Measurements from ENCODE around the gene DDIT4L. TPM values are rescaled to one million over a fixed set of nuclear protein-coding genes. Genes with fewer than 3 reads are reported as not detected.
A peak's percentile ranks its signal among the peaks of the same experiment; 100 is the strongest.

Gene DDIT4L
- total and polyA plus RNA-seq, 2 experiments from 2014 or later = 2.3 to 3.7 TPM

- H3K9me2 ChIP-seq (ENCODE audit: insufficient read depth) = no peaks in the 10 kb centered on the region
- no peak overlapping the region for H3K9ac ChIP-seq
- no peak overlapping the region for H3K4me3 ChIP-seq
- H2AFZ ChIP-seq = no peak overlapping the region
- 44 to 57% methylated on average over 1 of the region's 1 CpG for whole genome bisulfite sequencing, 2 experiments (ENCODE audit: low coverage in 1 of 2, low lambda C conversion rate in 2 of 2, missing lambda C conversion rate in 2 of 2)
- no peaks in the 10 kb centered on the region for H4K20me1 ChIP-seq (ENCODE audit: insufficient read depth)
- no peak overlapping the region for H3K27ac ChIP-seq
- DNase-seq = no peak
- TF ChIP-seq EZH2phosphoT487 (IDR thresholded peaks at IDR 0.05; ENCODE audit: insufficient read depth, low read depth) = no peak
- TF ChIP-seq EZH2 (IDR thresholded peaks at IDR 0.05; ENCODE audit: insufficient read depth, poor library complexity, severe bottlenecking) = no peak
- peaks cover under 1% of the 10 kb centered on the region; the same call in 1 of the 2 replicates for H3K4me1 ChIP-seq (ENCODE audit: insufficient read depth)
- no peaks in the 10 kb centered on the region for H3F3A ChIP-seq (ENCODE audit: insufficient read depth)
- in situ Hi-C loops (cut with MboI) = no loop called here
- no peaks in the 10 kb centered on the region for H3K79me2 ChIP-seq (ENCODE audit: insufficient read depth)
- no peaks in the 10 kb centered on the region for H3K27me3 ChIP-seq (replicated peaks; ENCODE audit: insufficient read depth)
- no peak overlapping the region for H3K4me2 ChIP-seq (ENCODE audit: unreplicated experiment)
- no peaks in the 10 kb centered on the region for H3K36me3 ChIP-seq (ENCODE audit: low read depth)
- no peaks in the 10 kb centered on the region for H3K9me3 ChIP-seq (ENCODE audit: low read depth)
Observed at GRCh38 chr4:100177855-100178254, 12.4 kb downstream of the DDIT4L start.

GRCh38 chr4:100177126-100177525 is 13.1 kb downstream of the DDIT4L start:
- H3K27me3 ChIP-seq (replicated peaks; ENCODE audit: insufficient read depth) = no peaks in the 10 kb centered on the region
- no peak overlapping the region for H3K9ac ChIP-seq
- no peak overlapping the region for H2AFZ ChIP-seq
- no peak overlapping the region for H3K4me3 ChIP-seq
- H3K36me3 ChIP-seq (ENCODE audit: low read depth) = no peaks in the 10 kb centered on the region
- in situ Hi-C loops (cut with MboI) = no loop called here
- no peaks in the 10 kb centered on the region for H4K20me1 ChIP-seq (ENCODE audit: insufficient read depth)
- H3K27ac ChIP-seq = no peak overlapping the region
- H3K4me2 ChIP-seq (ENCODE audit: unreplicated experiment) = no peak overlapping the region
- H3K9me2 ChIP-seq (ENCODE audit: insufficient read depth) = no peaks in the 10 kb centered on the region
- H3K79me2 ChIP-seq (ENCODE audit: insufficient read depth) = no peaks in the 10 kb centered on the region
- H3K9me3 ChIP-seq (ENCODE audit: low read depth) = no peaks in the 10 kb centered on the region
- no peak for DNase-seq
- no peaks in the 10 kb centered on the region for H3K4me1 ChIP-seq (ENCODE audit: insufficient read depth)
- TF ChIP-seq EZH2 (IDR thresholded peaks at IDR 0.05; ENCODE audit: insufficient read depth, poor library complexity, severe bottlenecking) (no peak), EZH2phosphoT487 (IDR thresholded peaks at IDR 0.05; ENCODE audit: insufficient read depth, low read depth) (no peak)
- H3F3A ChIP-seq (ENCODE audit: insufficient read depth) = no peaks in the 10 kb centered on the region

- Histone ChIP-seq H3K9me3 (ENCODE audit: low read depth) (no peaks in the 10 kb centered on the region), H3K27ac (no peak overlapping the region), H3K79me2 (ENCODE audit: insufficient read depth) (no peaks in the 10 kb centered on the region), H3K4me3 (no peak overlapping the region), H3K9me2 (ENCODE audit: insufficient read depth) (no peaks in the 10 kb centered on the region), H3K4me2 (ENCODE audit: unreplicated experiment) (no peak overlapping the region), H2AFZ (no peak overlapping the region), H3K27me3 (replicated peaks; ENCODE audit: insufficient read depth) (no peaks in the 10 kb centered on the region), H3F3A (ENCODE audit: insufficient read depth) (no peaks in the 10 kb centered on the region), H3K36me3 (ENCODE audit: low read depth) (no peaks in the 10 kb centered on the region), H3K4me1 (ENCODE audit: insufficient read depth) (peaks cover 1% of the 10 kb centered on the region; the same call in 1 of the 2 replicates), H3K9ac (no peak overlapping the region), H4K20me1 (ENCODE audit: insufficient read depth) (no peaks in the 10 kb centered on the region)
- WGBS, 2 experiments (ENCODE audit: low coverage in 1 of 2, low lambda C conversion rate in 2 of 2, missing lambda C conversion rate in 2 of 2) = 93 to 94% methylated on average over 2 of the region's 2 CpGs
- DNase-seq = no peak
- in situ Hi-C loops (cut with MboI) = no loop called here
- TF ChIP-seq EZH2 (IDR thresholded peaks at IDR 0.05; ENCODE audit: insufficient read depth, poor library complexity, severe bottlenecking) = no peak
- no peak for TF ChIP-seq EZH2phosphoT487 (IDR thresholded peaks at IDR 0.05; ENCODE audit: insufficient read depth, low read depth)
Observed at GRCh38 chr4:100175858-100176257, 14.4 kb downstream of the DDIT4L start.

GRCh38 chr4:100174985-100175383 is 15.3 kb downstream of the DDIT4L start:
- in situ Hi-C loops (cut with MboI) = no loop called here
- no peak overlapping the region for H3K4me2 ChIP-seq (ENCODE audit: unreplicated experiment)
- peaks cover 8% of the 10 kb centered on the region for H3F3A ChIP-seq (ENCODE audit: insufficient read depth)
- no peak for TF ChIP-seq EZH2 (IDR thresholded peaks at IDR 0.05; ENCODE audit: insufficient read depth, poor library complexity, severe bottlenecking)
- TF ChIP-seq EZH2phosphoT487 (IDR thresholded peaks at IDR 0.05; ENCODE audit: insufficient read depth, low read depth) = no peak
- 90 to 91% methylated on average over 3 of the region's 3 CpGs for WGBS, 2 experiments (ENCODE audit: low coverage in 1 of 2, low lambda C conversion rate in 2 of 2, missing lambda C conversion rate in 2 of 2)
- H3K27me3 ChIP-seq (replicated peaks; ENCODE audit: insufficient read depth) = no peaks in the 10 kb centered on the region
- no peaks in the 10 kb centered on the region for H4K20me1 ChIP-seq (ENCODE audit: insufficient read depth)
- no peaks in the 10 kb centered on the region for H3K79me2 ChIP-seq (ENCODE audit: insufficient read depth)
- no peaks in the 10 kb centered on the region for H3K36me3 ChIP-seq (ENCODE audit: low read depth)
- DNase-seq = no peak
- H3K4me3 ChIP-seq = no peak overlapping the region
- no peak overlapping the region for H2AFZ ChIP-seq
- H3K4me1 ChIP-seq (ENCODE audit: insufficient read depth) = peaks cover 10% of the 10 kb centered on the region
- H3K27ac ChIP-seq = no peak overlapping the region
- H3K9me2 ChIP-seq (ENCODE audit: insufficient read depth) = no peaks in the 10 kb centered on the region
- no peak overlapping the region for H3K9ac ChIP-seq
- no peaks in the 10 kb centered on the region for H3K9me3 ChIP-seq (ENCODE audit: low read depth)

GRCh38 chr4:100170986-100171385 is 19.3 kb downstream of the DDIT4L start:
- Histone ChIP-seq H3K4me2 (ENCODE audit: unreplicated experiment) (no peak overlapping the region), H2AFZ (no peak overlapping the region), H3K4me3 (no peak overlapping the region), H3K79me2 (ENCODE audit: insufficient read depth) (no peaks in the 10 kb centered on the region), H3K36me3 (ENCODE audit: low read depth) (no peaks in the 10 kb centered on the region), H3K9ac (no peak overlapping the region), H3K27me3 (replicated peaks; ENCODE audit: insufficient read depth) (no peaks in the 10 kb centered on the region), H3K4me1 (ENCODE audit: insufficient read depth) (peaks cover 29% of the 10 kb centered on the region), H3K9me3 (ENCODE audit: low read depth) (no peaks in the 10 kb centered on the region), H3K27ac (0 out of 2 replicates have a peak overlapping the region, but pooled peaks have one; percentile 57), H4K20me1 (ENCODE audit: insufficient read depth) (no peaks in the 10 kb centered on the region), H3F3A (ENCODE audit: insufficient read depth) (peaks cover 30% of the 10 kb centered on the region), H3K9me2 (ENCODE audit: insufficient read depth) (no peaks in the 10 kb centered on the region)
- TF ChIP-seq EZH2 (IDR thresholded peaks at IDR 0.05; ENCODE audit: insufficient read depth, poor library complexity, severe bottlenecking) (no peak), EZH2phosphoT487 (IDR thresholded peaks at IDR 0.05; ENCODE audit: insufficient read depth, low read depth) (no peak)
- DNase-seq = peak; percentile 47
- in situ Hi-C loops (cut with MboI) = no loop called here
- WGBS, 2 experiments (ENCODE audit: low coverage in 1 of 2, low lambda C conversion rate in 2 of 2, missing lambda C conversion rate in 2 of 2) = 67 to 69% methylated on average over 3 of the region's 3 CpGs
